ENCODE measurements around the gene KLF6.

GRCh38 chr10:3749600-3749999 lies 35.4 kb downstream of the KLF6 start:
- no peak for TF ChIP-seq POLR2A (IDR thresholded peaks at IDR 0.05)
- TF ChIP-seq, protein P1, sequence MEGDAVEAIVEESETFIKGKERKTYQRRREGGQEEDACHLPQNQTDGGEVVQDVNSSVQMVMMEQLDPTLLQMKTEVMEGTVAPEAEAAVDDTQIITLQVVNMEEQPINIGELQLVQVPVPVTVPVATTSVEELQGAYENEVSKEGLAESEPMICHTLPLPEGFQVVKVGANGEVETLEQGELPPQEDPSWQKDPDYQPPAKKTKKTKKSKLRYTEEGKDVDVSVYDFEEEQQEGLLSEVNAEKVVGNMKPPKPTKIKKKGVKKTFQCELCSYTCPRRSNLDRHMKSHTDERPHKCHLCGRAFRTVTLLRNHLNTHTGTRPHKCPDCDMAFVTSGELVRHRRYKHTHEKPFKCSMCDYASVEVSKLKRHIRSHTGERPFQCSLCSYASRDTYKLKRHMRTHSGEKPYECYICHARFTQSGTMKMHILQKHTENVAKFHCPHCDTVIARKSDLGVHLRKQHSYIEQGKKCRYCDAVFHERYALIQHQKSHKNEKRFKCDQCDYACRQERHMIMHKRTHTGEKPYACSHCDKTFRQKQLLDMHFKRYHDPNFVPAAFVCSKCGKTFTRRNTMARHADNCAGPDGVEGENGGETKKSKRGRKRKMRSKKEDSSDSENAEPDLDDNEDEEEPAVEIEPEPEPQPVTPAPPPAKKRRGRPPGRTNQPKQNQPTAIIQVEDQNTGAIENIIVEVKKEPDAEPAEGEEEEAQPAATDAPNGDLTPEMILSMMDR (IDR thresholded peaks at IDR 0.05): no peak
- TF ChIP-seq EP300 (IDR thresholded peaks at IDR 0.05): no peak
